A549 (cell line): ENCODE results near the gene C14orf132.

Source experiments
- BHLHE40 ChIP-seq: IDR thresholded peaks from 2 replicates; pipeline ENCODE4 v1.6.1; 2012; ENCODE audit warnings: low read depth, low read length, inconsistent platforms
- TF ChIP-seq, protein P1 (sequence below): fragments of >200 bp; sonication (Bioruptor Twin); formaldehyde crosslinking; IDR thresholded peaks from 3 replicates; pipeline ENCODE4 v1.5.1; 2016

DNA sequence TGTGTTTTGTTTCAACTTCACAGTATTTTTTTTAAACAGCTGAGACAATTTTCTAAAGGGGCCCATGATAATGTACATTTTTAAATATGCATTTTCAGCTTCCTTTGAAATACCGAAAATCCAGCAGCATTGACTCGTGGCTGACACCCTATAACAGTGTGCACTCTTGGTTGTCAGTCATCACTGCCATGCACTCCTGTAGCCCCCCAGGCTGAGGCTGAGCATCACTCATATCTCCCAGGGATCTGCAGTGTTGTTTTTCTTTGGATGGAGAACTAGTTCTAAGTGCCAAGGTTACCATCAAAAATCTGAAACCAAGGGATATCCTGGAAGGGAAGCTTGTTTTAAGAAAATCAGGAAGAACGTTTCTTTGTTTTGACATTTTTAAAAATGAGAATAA lies 81.2 kb downstream of the C14orf132 start:
- TF ChIP-seq, protein P1, sequence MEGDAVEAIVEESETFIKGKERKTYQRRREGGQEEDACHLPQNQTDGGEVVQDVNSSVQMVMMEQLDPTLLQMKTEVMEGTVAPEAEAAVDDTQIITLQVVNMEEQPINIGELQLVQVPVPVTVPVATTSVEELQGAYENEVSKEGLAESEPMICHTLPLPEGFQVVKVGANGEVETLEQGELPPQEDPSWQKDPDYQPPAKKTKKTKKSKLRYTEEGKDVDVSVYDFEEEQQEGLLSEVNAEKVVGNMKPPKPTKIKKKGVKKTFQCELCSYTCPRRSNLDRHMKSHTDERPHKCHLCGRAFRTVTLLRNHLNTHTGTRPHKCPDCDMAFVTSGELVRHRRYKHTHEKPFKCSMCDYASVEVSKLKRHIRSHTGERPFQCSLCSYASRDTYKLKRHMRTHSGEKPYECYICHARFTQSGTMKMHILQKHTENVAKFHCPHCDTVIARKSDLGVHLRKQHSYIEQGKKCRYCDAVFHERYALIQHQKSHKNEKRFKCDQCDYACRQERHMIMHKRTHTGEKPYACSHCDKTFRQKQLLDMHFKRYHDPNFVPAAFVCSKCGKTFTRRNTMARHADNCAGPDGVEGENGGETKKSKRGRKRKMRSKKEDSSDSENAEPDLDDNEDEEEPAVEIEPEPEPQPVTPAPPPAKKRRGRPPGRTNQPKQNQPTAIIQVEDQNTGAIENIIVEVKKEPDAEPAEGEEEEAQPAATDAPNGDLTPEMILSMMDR: no peak
- no peak for TF ChIP-seq BHLHE40
